Caco-2 (cell line): Measurements from ENCODE around the gene ITGAV. TPM values are rescaled to one million over a fixed set of nuclear protein-coding genes. Genes with fewer than 3 reads are reported as not detected.

ENCODE experiments used
- BruUV-seq: library from RNA; stranded (reverse); fragments of 400-500 nt; replicated peaks from 2 replicates; lab custom pipeline; 2021; lab: Mats Ljungman, UMichigan
- CTCF ChIA-PET: fragments of 300-600 bp; sonication (Branson Sonifier 250); formaldehyde crosslinking; loops from one replicate; lab custom pipeline; 2022; ENCODE audit warnings: antibody characterized with exemption; lab: Charles Lee
- POLR2A ChIA-PET: fragments of 300-600 bp; sonication (Branson Sonifier 250); formaldehyde crosslinking; loops from one replicate; lab custom pipeline; 2022; ENCODE audit warnings: antibody characterized with exemption; lab: Charles Lee
- DNase-seq, 2 experiments: peaks; one replicate each; pipeline versions ENCODE4 v3.0.0 to v3.0.0-alpha.2; 2020 to 2022
- H3K27me3 ChIP-seq: replicated peaks from 2 replicates; pipeline ENCODE4 v1.6.0; 2011; ENCODE audit warnings: low read length; ENCODE audit not compliant: control insufficient read depth, insufficient read depth
- H3K36me3 ChIP-seq: 2 replicates; pipeline ENCODE4 v1.5.1; 2011; ENCODE audit warnings: low read length; ENCODE audit not compliant: control insufficient read depth, insufficient read depth
- H3K4me1 ChIP-seq: fragments of 250-450 bp; sonication (Bioruptor Pico); 2 replicates; pipeline ENCODE4 v1.5.1; 2020; ENCODE audit warnings: mild to moderate bottlenecking
- H3K4me3 ChIP-seq: 2 replicates; pipeline ENCODE4 v1.5.1; 2011; ENCODE audit warnings: low read depth, mild to moderate bottlenecking, control low read depth, low read length
- H3K9me3 ChIP-seq: fragments of 250-450 bp; sonication (Bioruptor Pico); 2 replicates; pipeline ENCODE4 v1.5.1; 2020; ENCODE audit warnings: mild to moderate bottlenecking, moderate library complexity
- H3K27ac Mint-ChIP-seq: one replicate; pipeline ENCODE4 v1.8.0; 2022; ENCODE audit warnings: mixed read lengths; ENCODE audit not compliant: unreplicated experiment
- H3K27me3 Mint-ChIP-seq: one replicate; pipeline ENCODE4 v1.8.0; 2022; ENCODE audit warnings: mixed read lengths; ENCODE audit not compliant: insufficient read depth, unreplicated experiment
- H3K36me3 Mint-ChIP-seq: one replicate; pipeline ENCODE4 v1.8.0; 2022; ENCODE audit warnings: mild to moderate bottlenecking, mixed read lengths; ENCODE audit not compliant: insufficient read depth, unreplicated experiment
- H3K4me1 Mint-ChIP-seq: one replicate; pipeline ENCODE4 v1.8.0; 2022; ENCODE audit warnings: low read depth, mixed read lengths; ENCODE audit not compliant: unreplicated experiment
- H3K4me3 Mint-ChIP-seq: one replicate; pipeline ENCODE4 v1.8.0; 2022; ENCODE audit warnings: mild to moderate bottlenecking, moderate library complexity, mixed read lengths; ENCODE audit not compliant: unreplicated experiment
- H3K9me3 Mint-ChIP-seq: one replicate; pipeline ENCODE4 v1.8.0; 2022; ENCODE audit warnings: mixed read lengths; ENCODE audit not compliant: unreplicated experiment
- intact Hi-C: fragments of 100-400 bp; cut with micrococcal nuclease; formaldehyde crosslinking; loops from one replicate; pipeline ENCODE4 v1.10.0; 2022; ENCODE audit not compliant: unreplicated experiment
- total RNA-seq: library from RNA; stranded (reverse); gene quantifications from 2 replicates; pipeline ENCODE4 v1.2.3, GENCODE V29; 2022
- TF ChIP-seq, protein P1 (sequence below), 2 experiments: fragments of 200-600 bp in 1 of 2; IDR thresholded peaks; 1 replicate in 1 of 2; 2 replicates in 1 of 2; pipeline versions ENCODE4 v1.5.1 to v1.8.0; 2011 to 2022; ENCODE audit warnings: antibody characterized with exemption in 1 of 2, control low read depth in 1 of 2, inconsistent platforms in 1 of 2, low read depth in 1 of 2, low read length in 1 of 2, mild to moderate bottlenecking in 1 of 2, moderate library complexity in 1 of 2; ENCODE audit not compliant: insufficient read depth in 1 of 2, severe bottlenecking in 1 of 2, unreplicated experiment in 1 of 2

The ITGAV gene
- total RNA-seq, 1 experiment from 2014 or later, result 42.6 TPM

DNA sequence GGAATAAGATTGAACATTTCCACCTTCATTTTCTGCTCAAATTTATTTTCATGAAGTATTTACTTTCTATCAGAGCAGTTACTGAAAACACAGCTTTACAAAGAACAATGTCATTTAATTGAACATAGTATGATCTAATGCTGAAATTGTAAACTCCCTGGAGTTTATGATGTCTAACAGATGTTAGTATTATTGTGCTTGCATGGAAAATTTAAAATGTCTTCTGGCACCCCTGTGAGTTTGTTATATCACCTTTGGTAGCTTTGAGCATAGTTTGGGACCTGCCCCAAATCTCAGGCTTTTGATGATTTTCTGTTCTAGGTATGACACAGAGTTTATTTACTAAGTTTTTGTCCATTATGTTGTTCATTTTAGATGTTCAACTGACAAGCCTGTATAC, 132.1 kb downstream of the ITGAV start:
- no peak for DNase-seq
- H3K9me3 ChIP-seq, result no peaks in the 10 kb centered on the region
- TF ChIP-seq, protein P1, sequence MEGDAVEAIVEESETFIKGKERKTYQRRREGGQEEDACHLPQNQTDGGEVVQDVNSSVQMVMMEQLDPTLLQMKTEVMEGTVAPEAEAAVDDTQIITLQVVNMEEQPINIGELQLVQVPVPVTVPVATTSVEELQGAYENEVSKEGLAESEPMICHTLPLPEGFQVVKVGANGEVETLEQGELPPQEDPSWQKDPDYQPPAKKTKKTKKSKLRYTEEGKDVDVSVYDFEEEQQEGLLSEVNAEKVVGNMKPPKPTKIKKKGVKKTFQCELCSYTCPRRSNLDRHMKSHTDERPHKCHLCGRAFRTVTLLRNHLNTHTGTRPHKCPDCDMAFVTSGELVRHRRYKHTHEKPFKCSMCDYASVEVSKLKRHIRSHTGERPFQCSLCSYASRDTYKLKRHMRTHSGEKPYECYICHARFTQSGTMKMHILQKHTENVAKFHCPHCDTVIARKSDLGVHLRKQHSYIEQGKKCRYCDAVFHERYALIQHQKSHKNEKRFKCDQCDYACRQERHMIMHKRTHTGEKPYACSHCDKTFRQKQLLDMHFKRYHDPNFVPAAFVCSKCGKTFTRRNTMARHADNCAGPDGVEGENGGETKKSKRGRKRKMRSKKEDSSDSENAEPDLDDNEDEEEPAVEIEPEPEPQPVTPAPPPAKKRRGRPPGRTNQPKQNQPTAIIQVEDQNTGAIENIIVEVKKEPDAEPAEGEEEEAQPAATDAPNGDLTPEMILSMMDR (IDR thresholded peaks at IDR 0.05; ENCODE audit: insufficient read depth in 1 of 2, low read depth in 1 of 2, low read length in 1 of 2, severe bottlenecking in 1 of 2, unreplicated experiment in 1 of 2), result no peak
- H3K27me3 Mint-ChIP-seq, result no peaks in the 10 kb centered on the region
- no peak overlapping the region for H3K4me3 ChIP-seq
- no peak overlapping the region for H3K27ac Mint-ChIP-seq
- no peaks in the 10 kb centered on the region for H3K36me3 ChIP-seq
- H3K4me3 Mint-ChIP-seq, result no peak overlapping the region
- H3K4me1 Mint-ChIP-seq, result no peaks in the 10 kb centered on the region
- no TSS peak for BruUV-seq
- no peaks in the 10 kb centered on the region for H3K4me1 ChIP-seq
- ChIA-PET CTCF (no interaction called here), POLR2A (no interaction called here)
- H3K36me3 Mint-ChIP-seq, result peaks cover 4% of the 10 kb centered on the region
- intact Hi-C loops, result no loop called here
- no peaks in the 10 kb centered on the region for H3K9me3 Mint-ChIP-seq
- H3K27me3 ChIP-seq, result no peaks in the 10 kb centered on the region

DNA sequence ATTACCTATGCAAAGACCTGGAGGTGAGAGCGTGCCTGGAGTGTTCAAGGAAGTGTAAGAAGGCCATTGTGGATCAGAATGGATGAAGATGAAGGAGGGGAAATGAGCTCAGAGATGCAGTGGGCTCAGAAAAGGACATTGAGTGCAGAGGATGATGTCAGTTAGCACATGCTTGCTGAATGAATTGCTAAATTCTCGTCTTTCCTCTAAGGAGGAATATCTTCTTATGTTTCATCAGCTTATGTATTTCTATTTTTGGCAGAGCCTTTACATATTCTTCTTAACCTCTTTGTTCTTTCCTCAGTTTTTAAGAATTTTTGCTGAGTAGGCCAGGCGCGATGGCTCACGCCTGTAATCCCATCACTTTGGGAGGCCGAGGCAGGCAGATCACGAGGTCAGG, 134.9 kb downstream of the ITGAV start:
- POLR2A ChIA-PET, result no interaction called here
- H3K4me3 ChIP-seq, result no peak overlapping the region

GRCh38 chr2:186725783-186726182, 135.9 kb downstream of the ITGAV start:
- BruUV-seq, result no TSS peak
- H3K9me3 ChIP-seq, result no peaks in the 10 kb centered on the region
- H3K4me3 ChIP-seq, result no peak overlapping the region
- no peaks in the 10 kb centered on the region for H3K4me1 Mint-ChIP-seq
- no peaks in the 10 kb centered on the region for H3K4me1 ChIP-seq
- no peaks in the 10 kb centered on the region for H3K36me3 ChIP-seq
- CTCF ChIA-PET, result no interaction called here
- POLR2A ChIA-PET, result no interaction called here
- H3K27ac Mint-ChIP-seq, result no peak overlapping the region
- H3K27me3 Mint-ChIP-seq, result no peaks in the 10 kb centered on the region
- H3K4me3 Mint-ChIP-seq, result no peak overlapping the region
- TF ChIP-seq, protein P1 (IDR thresholded peaks at IDR 0.05; ENCODE audit: insufficient read depth in 1 of 2, low read depth in 1 of 2, low read length in 1 of 2, severe bottlenecking in 1 of 2, unreplicated experiment in 1 of 2), result no peak
- no peak for DNase-seq
- no peaks in the 10 kb centered on the region for H3K27me3 ChIP-seq
- intact Hi-C loops, result no loop called here
- peaks cover 4% of the 10 kb centered on the region for H3K36me3 Mint-ChIP-seq
- no peaks in the 10 kb centered on the region for H3K9me3 Mint-ChIP-seq

More for the DNA sequence above, 134.9 kb downstream of the ITGAV start:
- H3K27me3 ChIP-seq, result no peaks in the 10 kb centered on the region
- intact Hi-C loops, result no loop called here
- no peaks in the 10 kb centered on the region for H3K4me1 ChIP-seq
- no TSS peak for BruUV-seq
- H3K4me1 Mint-ChIP-seq, result no peaks in the 10 kb centered on the region
- no peak overlapping the region for H3K4me3 Mint-ChIP-seq
- no peak overlapping the region for H3K27ac Mint-ChIP-seq
- TF ChIP-seq, protein P1 (IDR thresholded peaks at IDR 0.05; ENCODE audit: insufficient read depth in 1 of 2, low read depth in 1 of 2, low read length in 1 of 2, severe bottlenecking in 1 of 2, unreplicated experiment in 1 of 2), result no peak
- H3K36me3 Mint-ChIP-seq, result peaks cover 4% of the 10 kb centered on the region
- no peaks in the 10 kb centered on the region for H3K27me3 Mint-ChIP-seq
- H3K9me3 Mint-ChIP-seq, result no peaks in the 10 kb centered on the region
- CTCF ChIA-PET, result no interaction called here
- DNase-seq, result no peak
- no peaks in the 10 kb centered on the region for H3K36me3 ChIP-seq
- no peaks in the 10 kb centered on the region for H3K9me3 ChIP-seq
